Measurements from ENCODE around the gene TMEM205. TPM values are rescaled to one million over a fixed set of nuclear protein-coding genes. Genes with fewer than 3 reads are reported as not detected.

TMEM205 gene
- total and polyA plus RNA-seq, 2 of the 13 experiments (the other 11 are each of a cell fraction or from before 2014, with no cell fraction given): 45.5 to 98.7 TPM

DNA sequence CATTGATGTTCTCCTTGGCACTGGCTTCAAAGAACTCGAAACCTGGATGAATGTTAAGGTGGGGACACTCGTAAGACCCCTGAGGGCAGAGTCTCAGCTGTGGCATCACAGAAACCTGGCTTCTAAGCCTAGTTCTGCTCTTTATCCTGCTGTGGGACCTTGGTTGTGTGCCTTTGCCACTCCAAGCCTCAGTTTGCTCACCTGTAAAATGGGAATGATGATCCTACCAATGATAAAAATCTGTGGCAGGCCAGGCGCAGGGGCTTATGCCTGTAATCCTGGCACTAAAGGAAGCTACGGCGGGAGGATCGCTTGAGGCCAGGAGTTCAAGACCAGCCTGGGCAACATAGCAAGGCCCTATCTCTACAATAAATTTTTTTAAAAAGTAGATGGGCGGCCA is 20.5 kb downstream of the TMEM205 start:
- FAIRE-seq: no peak
- ChIA-PET POLR2A (interaction anchor here (2.3 kb wide), 1 partner anchor 49 kb away, joined by 10 read pairs; the partner anchor contains the start of gene SWSAP1), CTCF (ENCODE audit: low intra/inter-chr PET ratio, low total read pairs) (no interaction called here)
- no peaks in the 10 kb centered on the region for H3K9me3 ChIP-seq (ENCODE audit: low read length)
- H3K4me2 ChIP-seq (ENCODE audit: low read depth, low read length): no peak overlapping the region
- ATAC-seq: no peak
- TF ChIP-seq GPN1 (CRISPR knock-in tag; IDR thresholded peaks at IDR 0.05; ENCODE audit: borderline replicate concordance) (no peak), ZMYM3 (CRISPR knock-in tag; IDR thresholded peaks at IDR 0.05) (peak; percentile 49; the same call in 1 of the 2 replicates), ZNF629 (CRISPR knock-in tag; conservative IDR thresholded peaks at IDR 0.05) (peak; percentile 91), JUNB (CRISPR knock-in tag; IDR thresholded peaks at IDR 0.05; ENCODE audit: borderline replicate concordance) (no peak)
- TF ChIP-seq, protein P1, sequence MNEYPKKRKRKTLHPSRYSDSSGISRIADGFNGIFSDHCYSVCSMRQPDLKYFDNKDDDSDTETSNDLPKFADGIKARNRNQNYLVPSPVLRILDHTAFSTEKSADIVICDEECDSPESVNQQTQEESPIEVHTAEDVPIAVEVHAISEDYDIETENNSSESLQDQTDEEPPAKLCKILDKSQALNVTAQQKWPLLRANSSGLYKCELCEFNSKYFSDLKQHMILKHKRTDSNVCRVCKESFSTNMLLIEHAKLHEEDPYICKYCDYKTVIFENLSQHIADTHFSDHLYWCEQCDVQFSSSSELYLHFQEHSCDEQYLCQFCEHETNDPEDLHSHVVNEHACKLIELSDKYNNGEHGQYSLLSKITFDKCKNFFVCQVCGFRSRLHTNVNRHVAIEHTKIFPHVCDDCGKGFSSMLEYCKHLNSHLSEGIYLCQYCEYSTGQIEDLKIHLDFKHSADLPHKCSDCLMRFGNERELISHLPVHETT (CRISPR knock-in tag; conservative IDR thresholded peaks at IDR 0.05): no peak
- TF ChIP-seq, protein P2, sequence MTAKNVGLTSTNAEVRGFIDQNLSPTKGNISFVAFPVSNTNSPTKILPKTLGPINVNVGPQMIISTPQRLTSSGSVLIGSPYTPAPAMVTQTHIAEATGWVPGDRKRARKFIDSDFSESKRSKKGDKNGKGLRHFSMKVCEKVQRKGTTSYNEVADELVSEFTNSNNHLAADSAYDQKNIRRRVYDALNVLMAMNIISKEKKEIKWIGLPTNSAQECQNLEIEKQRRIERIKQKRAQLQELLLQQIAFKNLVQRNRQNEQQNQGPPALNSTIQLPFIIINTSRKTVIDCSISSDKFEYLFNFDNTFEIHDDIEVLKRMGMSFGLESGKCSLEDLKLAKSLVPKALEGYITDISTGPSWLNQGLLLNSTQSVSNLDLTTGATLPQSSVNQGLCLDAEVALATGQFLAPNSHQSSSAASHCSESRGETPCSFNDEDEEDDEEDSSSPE (CRISPR knock-in tag; IDR thresholded peaks at IDR 0.05): no peak
- no TSS peak for BruUV-seq (replicated peaks)
- H3K27me3 ChIP-seq (ENCODE audit: control insufficient read depth in 1 of 2, insufficient read depth in 2 of 2, low read length in 2 of 2): no peaks in the 10 kb centered on the region
- peaks cover 35% of the 10 kb centered on the region for H3K4me1 ChIP-seq (ENCODE audit: insufficient read depth, low read length)
- H3K27ac ChIP-seq (ENCODE audit: extremely low read length, insufficient read depth, low read length): no peak overlapping the region
- in situ Hi-C loops (cut with HindIII; ENCODE audit: extremely low pct_ligation_motif_present, low pct_unique_long_range_greater_than_20kb): no loop called here
- H3K9ac ChIP-seq (ENCODE audit: insufficient read depth, low read depth, low read length): no peak overlapping the region
- no peaks in the 10 kb centered on the region for H3K79me2 ChIP-seq (ENCODE audit: insufficient read depth, low read length)
- DNase-seq (ENCODE audit: low spot score): no peak
- no peaks in the 10 kb centered on the region for H4K20me1 ChIP-seq (ENCODE audit: insufficient read depth, low read length)
- H3K4me3 ChIP-seq (replicated peaks in 1 of 3; ENCODE audit: insufficient read depth in 1 of 3, low read depth in 2 of 3, low read length in 3 of 3): no peak overlapping the region
- H2AFZ ChIP-seq (ENCODE audit: low read length): no peak overlapping the region
- H3K36me3 ChIP-seq (replicated peaks in 1 of 2; ENCODE audit: control insufficient read depth in 1 of 2, insufficient read depth in 2 of 2, low read length in 2 of 2): no peaks in the 10 kb centered on the region
- 96% methylated on average over 7 of the region's 7 CpGs for WGBS (ENCODE audit: low lambda C conversion rate)
- intact Hi-C loops (cut with micrococcal nuclease; ENCODE audit: unreplicated experiment): no loop called here
